HFF-Myc (cell line): ENCODE results near the gene SRI.

Experiments
- DNase-seq: peaks from one replicate; pipeline ENCODE4 v3.0.0-alpha.2; 2011; ENCODE audit warnings: low read depth; ENCODE audit errors: extremely low read depth
- H3K4me3 ChIP-seq: replicated peaks from 2 replicates; pipeline ENCODE4 v1.5.1; 2011; ENCODE audit warnings: low read depth, mild to moderate bottlenecking, control low read depth, low read length
- CTCF ChIP-seq: IDR thresholded peaks from 2 replicates; pipeline ENCODE4 v1.5.1; 2012; ENCODE audit warnings: mild to moderate bottlenecking, low read depth, low read length, control low read depth; ENCODE audit errors: missing control alignments

SRI gene

DNA sequence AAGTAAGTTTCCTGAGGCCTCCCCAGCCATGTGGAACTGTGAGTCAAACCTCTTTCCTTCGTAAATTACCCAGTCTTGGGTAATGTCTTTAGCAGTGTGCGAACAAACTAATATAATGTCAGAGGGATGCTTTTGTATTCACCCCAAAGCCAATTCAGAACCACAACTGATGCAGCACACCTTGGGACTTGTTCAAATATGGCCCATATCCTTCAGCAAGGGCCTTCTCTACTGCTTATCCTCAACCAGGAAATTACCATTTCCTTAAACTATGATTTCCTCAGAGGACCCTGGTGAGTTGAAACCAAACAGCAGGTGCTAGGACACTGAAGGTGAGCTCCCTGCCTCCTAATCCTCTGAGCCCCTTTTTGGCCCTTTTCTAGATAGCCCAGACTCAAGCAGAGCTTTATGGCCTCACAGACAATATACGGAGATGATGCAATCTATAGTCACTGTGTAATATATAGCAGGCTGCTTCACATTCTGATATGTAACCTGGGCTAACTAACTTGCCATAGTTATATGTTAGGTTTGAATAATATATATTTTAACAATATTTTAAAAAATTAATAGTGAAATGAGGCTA, 15.2 kb downstream of the SRI start:
- no peak for TF ChIP-seq CTCF
- no peak for DNase-seq
- no peak overlapping the region for H3K4me3 ChIP-seq

DNA sequence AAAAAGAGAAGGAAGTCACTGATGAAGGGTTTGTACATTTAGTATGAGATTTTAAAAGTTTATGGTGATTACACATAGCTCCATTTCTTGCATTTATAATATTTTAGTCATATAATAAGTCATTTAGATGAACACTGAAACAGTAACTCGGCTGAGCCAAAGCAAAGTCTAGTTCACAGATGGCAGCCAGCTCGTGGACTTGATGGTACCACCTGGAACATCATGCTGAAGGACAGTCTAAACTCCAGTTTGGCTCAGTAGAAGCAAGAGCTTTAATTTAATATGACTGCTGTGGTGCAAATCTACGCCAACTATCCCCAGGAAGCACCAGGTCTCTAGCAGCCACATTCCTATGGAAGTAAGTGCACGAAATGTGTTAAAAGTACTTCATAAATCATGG, 16.4 kb downstream of the SRI start:
- H3K4me3 ChIP-seq = no peak overlapping the region
- DNase-seq = no peak
- no peak for TF ChIP-seq CTCF

DNA sequence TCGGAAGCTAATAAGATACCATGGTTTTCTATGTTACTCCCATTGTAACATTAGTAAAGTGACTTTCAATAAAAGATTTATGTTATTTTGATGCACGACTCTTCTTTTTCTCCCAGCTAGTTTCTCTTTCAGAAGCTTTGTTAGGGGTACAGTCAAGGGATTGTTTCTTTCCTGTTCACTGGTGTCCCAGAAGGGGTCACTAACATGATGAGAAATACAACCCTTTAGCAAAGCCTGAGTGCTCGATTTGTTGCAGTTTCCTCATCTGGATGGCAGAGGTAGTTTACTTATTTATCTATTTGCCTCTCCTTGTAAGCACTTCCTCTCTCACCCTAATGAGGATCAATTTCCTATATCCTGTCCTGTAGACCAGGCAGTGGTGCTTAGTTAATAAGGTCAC, 17.0 kb downstream of the SRI start:
- TF ChIP-seq CTCF = no peak
- DNase-seq = no peak

DNA sequence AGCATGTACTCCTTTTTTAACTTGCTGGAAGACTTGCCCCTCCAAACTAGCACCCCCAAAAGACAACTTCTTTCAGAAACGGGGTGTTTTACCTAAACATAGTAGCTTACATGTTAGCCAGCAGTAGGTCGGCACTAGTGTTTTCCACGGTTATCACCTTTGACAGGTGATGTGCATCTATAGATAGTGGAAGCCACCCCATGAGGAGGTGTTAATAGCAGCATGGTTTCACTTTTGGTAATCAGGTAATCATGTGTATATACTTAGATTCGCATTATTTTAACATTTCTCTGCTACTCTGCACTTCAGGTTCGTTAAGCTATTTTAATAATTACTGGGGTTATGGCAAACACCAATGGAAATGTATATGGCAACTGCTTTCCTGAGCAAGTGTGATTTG, 17.6 kb downstream of the SRI start:
- TF ChIP-seq CTCF = no peak
- no peak for DNase-seq
- H3K4me3 ChIP-seq = no peak overlapping the region

More for the DNA sequence above, 17.0 kb downstream of the SRI start:
- no peak overlapping the region for H3K4me3 ChIP-seq

- TF ChIP-seq CTCF = no peak
- no peak for DNase-seq
- H3K4me3 ChIP-seq = no peak overlapping the region
Observed at GRCh38 chr7:88201305-88201704, 18.5 kb downstream of the SRI start.

DNA sequence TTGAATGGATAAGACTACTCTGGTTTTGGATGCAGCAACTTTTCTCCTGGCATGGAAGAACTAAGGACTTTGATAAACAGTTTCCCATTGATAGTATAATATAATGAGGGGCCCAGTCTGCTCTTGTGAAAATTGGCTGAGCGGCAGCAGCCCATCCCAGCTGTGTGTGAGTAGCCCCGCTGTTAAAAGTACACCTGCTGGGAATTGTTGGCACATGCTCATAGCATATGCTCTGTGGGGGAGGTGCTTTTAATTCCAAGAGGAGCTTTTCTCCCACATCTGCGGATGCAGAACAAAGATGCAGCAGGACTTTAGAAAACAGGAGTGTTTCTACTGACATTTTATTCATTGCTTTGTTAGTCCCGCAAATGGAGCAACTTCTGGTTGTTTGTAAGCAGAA, 19.0 kb downstream of the SRI start:
- no peak overlapping the region for H3K4me3 ChIP-seq
- TF ChIP-seq CTCF = no peak
- no peak for DNase-seq

- H3K4me3 ChIP-seq = no peak overlapping the region
- TF ChIP-seq CTCF = no peak
- no peak for DNase-seq
Observed at GRCh38 chr7:88200261-88200660, 19.6 kb downstream of the SRI start.
